COLO829 (cell line): ENCODE measurements around the gene FLT4.

Experiments
- DNase-seq: peaks from one replicate; pipeline ENCODE4 v3.0.0; 2012; ENCODE audit warnings: low spot score

Gene FLT4

GRCh38 chr5:180642181-180642775 lies 7.1 kb downstream of the FLT4 start:
- no peak for DNase-seq

- no peak for DNase-seq
Measured at GRCh38 chr5:180641566-180641900, 7.9 kb downstream of the FLT4 start.

- DNase-seq: no peak
Measured at GRCh38 chr5:180640861-180641565, 8.4 kb downstream of the FLT4 start.

GRCh38 chr5:180640611-180640860 lies 8.9 kb downstream of the FLT4 start:
- DNase-seq: no peak

GRCh38 chr5:180639741-180640610 lies 9.4 kb downstream of the FLT4 start:
- no peak for DNase-seq

- no peak for DNase-seq
Measured at GRCh38 chr5:180639287-180639686, 10.1 kb downstream of the FLT4 start.

GRCh38 chr5:180637962-180638680 lies 11.3 kb downstream of the FLT4 start:
- no peak for DNase-seq

GRCh38 chr5:180636403-180637075 lies 12.9 kb downstream of the FLT4 start:
- DNase-seq: no peak

- no peak for DNase-seq
Measured at GRCh38 chr5:180636016-180636402, 13.4 kb downstream of the FLT4 start.

- DNase-seq: no peak
Measured at GRCh38 chr5:180633283-180634177, 15.9 kb downstream of the FLT4 start.

GRCh38 chr5:180632768-180633167 lies 16.6 kb downstream of the FLT4 start:
- no peak for DNase-seq

GRCh38 chr5:180631549-180632383 lies 17.6 kb downstream of the FLT4 start:
- no peak for DNase-seq

- no peak for DNase-seq
Measured at GRCh38 chr5:180630426-180630825, 19.0 kb downstream of the FLT4 start.

- DNase-seq: no peak
Measured at GRCh38 chr5:180629831-180630382, 19.5 kb downstream of the FLT4 start.

- no peak for DNase-seq
Measured at GRCh38 chr5:180628827-180629750, 20.3 kb downstream of the FLT4 start.

- no peak for DNase-seq
Measured at GRCh38 chr5:180628211-180628610, 21.2 kb downstream of the FLT4 start.

GRCh38 chr5:180627386-180628120 lies 21.8 kb downstream of the FLT4 start:
- no peak for DNase-seq
